SK-N-SH (cell line): ENCODE data around the gene CERKL. TPM values are rescaled to one million over a fixed set of nuclear protein-coding genes. Genes with fewer than 3 reads are reported as not detected.
A peak's percentile ranks its signal among the peaks of the same experiment; 100 is the strongest.

Source experiments
- CTCF ChIA-PET: fragments of 300-600, 350-600 bp; formaldehyde crosslinking; extraction: SDS; loops from one replicate; lab custom pipeline; 2021; lab: Yijun Ruan, JAX
- POLR2A ChIA-PET: fragments of 350-600 bp; sonication (Branson Sonifier 250); formaldehyde crosslinking; extraction: SDS; loops from one replicate; lab custom pipeline; 2020; ENCODE audit warnings: antibody characterized with exemption, inconsistent platforms; lab: Yijun Ruan, JAX
- DNase-seq: peaks from one replicate; pipeline ENCODE4 v3.0.0; 2012
- H2AFZ ChIP-seq: fragments of 200-600 bp; sonication (generic); 2 replicates; pipeline ENCODE4 v1.8.1; 2016; ENCODE audit warnings: antibody characterized with exemption, mild to moderate bottlenecking, low read depth
- H3F3A ChIP-seq: fragments of 200-600 bp; sonication (generic); replicated peaks from 2 replicates; pipeline ENCODE3; 2016; ENCODE audit warnings: antibody characterized with exemption, mild to moderate bottlenecking; ENCODE audit not compliant: insufficient read depth
- H3K27ac ChIP-seq, 2 experiments: fragments of 200-500 bp in 1 of 2; fragments of 200-600 bp in 1 of 2; sonication (Bioruptor generic) in 1 of 2; sonication (generic), shearing (Covaris generic) in 1 of 2; 2 replicates each; pipeline versions ENCODE4 v1.5.1 to v1.6.1; 2014 to 2016; ENCODE audit warnings: low read depth in 2 of 2, inconsistent platforms in 1 of 2, low read length in 1 of 2, mild to moderate bottlenecking in 1 of 2, mixed read lengths in 1 of 2
- H3K27me3 ChIP-seq: fragments of 200-600 bp; sonication (generic), shearing (Covaris generic); 2 replicates; pipeline ENCODE4 v1.6.1; 2016; ENCODE audit warnings: mixed run types; ENCODE audit not compliant: insufficient read depth
- H3K36me3 ChIP-seq, 2 experiments: fragments of 200-500 bp in 1 of 2; fragments of 200-600 bp in 1 of 2; sonication (Bioruptor generic) in 1 of 2; sonication (generic) in 1 of 2; replicated peaks in 1 of 2; 2 replicates each; pipeline versions ENCODE3 to v1.5.1; 2014 to 2016; ENCODE audit warnings: low read length in 1 of 2, mild to moderate bottlenecking in 1 of 2; ENCODE audit not compliant: insufficient read depth in 2 of 2, control insufficient read depth in 1 of 2
- H3K4me1 ChIP-seq, 2 experiments: fragments of 200-500 bp in 1 of 2; fragments of 200-600 bp in 1 of 2; sonication (Bioruptor generic) in 1 of 2; sonication (generic), shearing (Covaris generic) in 1 of 2; 2 replicates each; pipeline versions ENCODE4 v1.5.1 to v1.6.1; 2014 to 2016; ENCODE audit warnings: low read depth in 1 of 2, low read length in 1 of 2, mixed run types in 1 of 2; ENCODE audit not compliant: insufficient read depth in 2 of 2, control insufficient read depth in 1 of 2
- H3K4me2 ChIP-seq: fragments of 200-600 bp; sonication (generic), shearing (Covaris generic); 2 replicates; pipeline ENCODE4 v1.6.1; 2017; ENCODE audit warnings: mixed run types
- H3K4me3 ChIP-seq, 2 experiments: fragments of 200-500 bp in 1 of 2; fragments of 200-600 bp in 1 of 2; sonication (Bioruptor generic) in 1 of 2; sonication (generic), shearing (Covaris generic) in 1 of 2; 2 replicates each; pipeline versions ENCODE4 v1.5.1 to v1.8.1; 2014 to 2016; ENCODE audit warnings: low read depth in 2 of 2, inconsistent platforms in 1 of 2, low read length in 1 of 2, mild to moderate bottlenecking in 1 of 2, mixed read lengths in 1 of 2, moderate library complexity in 1 of 2
- H3K79me2 ChIP-seq: fragments of 200-600 bp; sonication (generic); 2 replicates; pipeline ENCODE4 v1.8.1; 2017; ENCODE audit warnings: mild to moderate bottlenecking; ENCODE audit not compliant: insufficient read depth
- H3K9ac ChIP-seq: fragments of 200-600 bp; sonication (generic); 2 replicates; pipeline ENCODE4 v1.6.1; 2017; ENCODE audit warnings: mixed run types
- H3K9me2 ChIP-seq: fragments of 200-600 bp; sonication (generic); 2 replicates; pipeline ENCODE4 v1.6.1; 2017; ENCODE audit warnings: mixed run types
- H3K9me3 ChIP-seq: fragments of 200-600 bp; sonication (generic); 2 replicates; pipeline ENCODE4 v1.6.1; 2017; ENCODE audit warnings: mixed run types, mild to moderate bottlenecking, moderate library complexity
- H4K20me1 ChIP-seq: fragments of 200-600 bp; sonication (generic); 2 replicates; pipeline ENCODE4 v1.6.1; 2017; ENCODE audit warnings: mild to moderate bottlenecking, mixed run types; ENCODE audit not compliant: insufficient read depth
- CTCF ChIP-seq: fragments of 200-600 bp; sonication (generic); IDR thresholded peaks from 2 replicates; pipeline ENCODE4 v1.6.1; 2017; ENCODE audit warnings: antibody characterized with exemption, mild to moderate bottlenecking, moderate library complexity
- FOXM1 ChIP-seq: IDR thresholded peaks from 2 replicates; pipeline ENCODE4 v1.4.0; 2012; ENCODE audit warnings: low read depth, mild to moderate bottlenecking
- GATA2 ChIP-seq: sonication (generic); formaldehyde crosslinking; IDR thresholded peaks from 2 replicates; pipeline ENCODE4 v1.5.0; 2020; ENCODE audit warnings: mild to moderate bottlenecking, missing genetic modification reagents
- IRF3 ChIP-seq: fragments of 150-350 bp; IDR thresholded peaks from 2 replicates; pipeline ENCODE4 v1.6.1; 2016; ENCODE audit warnings: mild to moderate bottlenecking, low read depth, low read length
- MEF2A ChIP-seq: IDR thresholded peaks from 2 replicates; pipeline ENCODE4 v1.4.0; 2012; ENCODE audit warnings: low read depth, borderline replicate concordance
- MXI1 ChIP-seq: IDR thresholded peaks from 2 replicates; pipeline ENCODE4 v1.6.1; 2012; ENCODE audit warnings: mild to moderate bottlenecking, low read depth, low read length, improper control_type of control experiment
- NFIC ChIP-seq: IDR thresholded peaks from 2 replicates; pipeline ENCODE4 v1.4.0; 2012; ENCODE audit warnings: borderline replicate concordance
- PBX3 ChIP-seq: IDR thresholded peaks from 2 replicates; pipeline ENCODE4; 2012
- POLR2AphosphoS5 ChIP-seq: IDR thresholded peaks from 2 replicates; pipeline ENCODE4 v1.6.1; 2012; ENCODE audit warnings: low read depth, low read length
- RAD21 ChIP-seq: IDR thresholded peaks from 2 replicates; pipeline ENCODE4 v1.6.1; 2012; ENCODE audit warnings: mild to moderate bottlenecking, low read length
- RCOR1 ChIP-seq: fragments of 150-350 bp; IDR thresholded peaks from 2 replicates; pipeline ENCODE4 v1.6.1; 2017; ENCODE audit warnings: antibody characterized with exemption, low read length
- RFX5 ChIP-seq: IDR thresholded peaks from 2 replicates; pipeline ENCODE4 v1.6.1; 2012; ENCODE audit warnings: mild to moderate bottlenecking, improper control_type of control experiment, low read length
- SMC3 ChIP-seq: IDR thresholded peaks from 2 replicates; pipeline ENCODE4 v1.6.1; 2012; ENCODE audit warnings: low read depth, low read length, improper control_type of control experiment
- USF1 ChIP-seq: IDR thresholded peaks from 2 replicates; pipeline ENCODE4 v1.4.0; 2012; ENCODE audit warnings: low read depth, borderline replicate concordance
- YY1 ChIP-seq: IDR thresholded peaks from 2 replicates; pipeline ENCODE4 v1.4.0; 2012; ENCODE audit warnings: low read depth, mild to moderate bottlenecking
- ZBTB33 ChIP-seq: IDR thresholded peaks from 2 replicates; pipeline ENCODE4 v1.4.0; 2012; ENCODE audit warnings: low read depth, borderline replicate concordance
- WGBS: methylation state at CpG from one replicate; pipeline ENCODE4 v1.1.6; 2017; ENCODE audit warnings: low lambda C conversion rate; 5-methylcytosine and 5-hydroxymethylcytosine counted together
- polyA plus RNA-seq, 3 experiments: library from polyadenylated mRNA; depleted of rRNA; stranded (reverse); fragments of >200 nt; gene quantifications; 2 replicates each; pipeline ENCODE4 v1.2.3, GENCODE V29; 2012
- TF ChIP-seq, protein P1 (sequence below): fragments of 150-350 bp; IDR thresholded peaks from 2 replicates; pipeline ENCODE4 v1.6.1; 2017; ENCODE audit warnings: antibody characterized with exemption, low read length, low read depth, borderline replicate concordance

CERKL gene, protein sequence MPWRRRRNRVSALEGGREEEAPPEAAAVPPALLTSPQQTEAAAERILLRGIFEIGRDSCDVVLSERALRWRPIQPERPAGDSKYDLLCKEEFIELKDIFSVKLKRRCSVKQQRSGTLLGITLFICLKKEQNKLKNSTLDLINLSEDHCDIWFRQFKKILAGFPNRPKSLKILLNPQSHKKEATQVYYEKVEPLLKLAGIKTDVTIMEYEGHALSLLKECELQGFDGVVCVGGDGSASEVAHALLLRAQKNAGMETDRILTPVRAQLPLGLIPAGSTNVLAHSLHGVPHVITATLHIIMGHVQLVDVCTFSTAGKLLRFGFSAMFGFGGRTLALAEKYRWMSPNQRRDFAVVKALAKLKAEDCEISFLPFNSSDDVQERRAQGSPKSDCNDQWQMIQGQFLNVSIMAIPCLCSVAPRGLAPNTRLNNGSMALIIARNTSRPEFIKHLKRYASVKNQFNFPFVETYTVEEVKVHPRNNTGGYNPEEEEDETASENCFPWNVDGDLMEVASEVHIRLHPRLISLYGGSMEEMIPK
- 0.05 and 0.07 TPM in 2 replicates for polyA plus RNA-seq (2012; rRNA removed)
- 0.08 and 0.09 TPM in 2 replicates for polyA plus RNA-seq (2012; cell fraction: cytosol; rRNA removed)
- polyA plus RNA-seq (2012; cell fraction: nucleus; rRNA removed): 0.02 and 0.07 TPM in 2 replicates

DNA sequence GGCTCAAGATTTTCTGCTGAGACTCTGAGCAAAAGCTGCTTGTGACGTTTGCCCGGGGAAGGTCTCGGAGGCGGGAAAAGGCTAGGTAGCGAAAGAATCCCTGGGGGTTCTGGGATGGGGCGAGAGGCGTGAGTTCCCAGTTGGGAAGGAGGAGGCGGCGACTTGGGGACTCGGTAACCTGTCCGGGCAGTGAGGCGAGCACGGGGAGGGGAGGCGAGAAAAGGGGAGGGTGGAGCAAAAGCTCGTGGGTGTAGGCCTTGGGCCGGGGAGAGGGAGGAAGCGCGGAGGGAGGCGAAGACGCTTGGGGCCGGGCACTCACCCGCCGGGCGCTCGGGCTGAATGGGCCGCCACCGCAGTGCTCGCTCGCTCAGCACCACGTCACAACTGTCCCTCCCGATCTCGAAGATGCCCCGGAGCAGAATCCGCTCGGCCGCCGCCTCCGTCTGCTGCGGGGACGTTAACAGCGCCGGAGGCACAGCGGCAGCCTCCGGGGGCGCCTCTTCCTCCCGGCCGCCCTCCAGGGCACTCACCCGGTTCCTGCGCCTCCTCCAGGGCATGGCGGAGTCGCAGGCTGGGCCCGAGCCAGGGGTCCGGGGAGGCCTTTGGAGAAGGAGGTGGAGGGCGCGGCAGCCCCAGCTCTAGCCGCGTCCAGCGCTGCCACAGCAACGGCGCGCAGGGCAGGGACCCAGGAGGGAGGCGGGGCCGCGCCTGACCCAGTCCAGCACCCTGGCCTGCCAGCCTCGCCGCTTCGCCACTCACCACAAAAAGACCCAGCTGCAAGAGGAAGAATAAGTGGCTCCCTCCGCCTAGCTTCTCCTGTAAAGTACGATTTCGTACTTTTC is at the start of gene CERKL:
CERKL (minus strand) TSS at position 656 of the 842 bp plus-strand sequence; CDS start at position 557, 99 bp downstream.
- WGBS: 41% methylated on average over 34 of the region's 70 CpGs
- Histone ChIP-seq H3K4me3 (peak within 1 kb of the TSS; percentile 46 to 55), H3K4me2 (peak within 1 kb of the TSS; percentile 73), H3K9me3 (no peaks in the 10 kb centered on the region), H4K20me1 (no peaks in the 10 kb centered on the region), H3K27ac (no peak within 1 kb of the TSS), H2AFZ (peak within 1 kb of the TSS; percentile 56; the same call in 1 of the 2 replicates), H3K79me2 (no peaks in the 10 kb centered on the region), H3K27me3 (no peaks in the 10 kb centered on the region), H3K9ac (no peak within 1 kb of the TSS), H3F3A (no peaks in the 10 kb centered on the region), H3K36me3 (no peaks in the 10 kb centered on the region), H3K9me2 (no peaks in the 10 kb centered on the region), H3K4me1 (peaks cover 0 to 8% of the 10 kb centered on the region in 2 experiments; a peak in 1 of 4 replicates)
- ChIA-PET POLR2A (no interaction called here), CTCF (interaction anchor here (0.6 to 2.5 kb wide), 8 partner anchors 10 to 1579 kb away, joined by 3 to 11 read pairs (median 4); no protein-coding TSS in a partner anchor)
- peak; percentile 87 for DNase-seq
- no peak for TF ChIP-seq POLR2AphosphoS5
- TF ChIP-seq CTCF: no peak
- TF ChIP-seq MEF2A: no peak
- no peak for TF ChIP-seq NFIC
- no peak for TF ChIP-seq MXI1
- TF ChIP-seq, protein P1, sequence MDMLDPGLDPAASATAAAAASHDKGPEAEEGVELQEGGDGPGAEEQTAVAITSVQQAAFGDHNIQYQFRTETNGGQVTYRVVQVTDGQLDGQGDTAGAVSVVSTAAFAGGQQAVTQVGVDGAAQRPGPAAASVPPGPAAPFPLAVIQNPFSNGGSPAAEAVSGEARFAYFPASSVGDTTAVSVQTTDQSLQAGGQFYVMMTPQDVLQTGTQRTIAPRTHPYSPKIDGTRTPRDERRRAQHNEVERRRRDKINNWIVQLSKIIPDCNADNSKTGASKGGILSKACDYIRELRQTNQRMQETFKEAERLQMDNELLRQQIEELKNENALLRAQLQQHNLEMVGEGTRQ: no peak
- no peak for TF ChIP-seq RFX5
- no peak for TF ChIP-seq RAD21
- no peak for TF ChIP-seq FOXM1
- no peak for TF ChIP-seq RCOR1
- no peak for TF ChIP-seq YY1
- no peak for TF ChIP-seq PBX3
- TF ChIP-seq GATA2 (CRISPR knock-in tag): no peak
- TF ChIP-seq USF1: no peak
- TF ChIP-seq ZBTB33: no peak
- TF ChIP-seq IRF3: no peak
- TF ChIP-seq SMC3: no peak
